HG03108 (cell line): ENCODE results near the gene ZCCHC10.
"Not testable (repeated sequence)": the region's sequence is repeated elsewhere in the genome, so short reads cannot be mapped to it uniquely, and the experiment has no call there.

ENCODE experiments used
- ATAC-seq: cut with Tn5 transposase; IDR thresholded peaks from one replicate; pipeline ENCODE4 v1.9.1; 2021; ENCODE audit warnings: moderate library complexity; ENCODE audit not compliant: unreplicated experiment

ZCCHC10 gene

GRCh38 chr5:132979976-132980375, 46.4 kb downstream of the ZCCHC10 start:
- no peak for ATAC-seq

- ATAC-seq = no peak
Observed at GRCh38 chr5:132979367-132979940, 46.9 kb downstream of the ZCCHC10 start.

- ATAC-seq = no peak
Observed at GRCh38 chr5:132976852-132977251, 49.5 kb downstream of the ZCCHC10 start.

GRCh38 chr5:132972436-132972828, 53.9 kb downstream of the ZCCHC10 start:
- not testable (repeated sequence) for ATAC-seq

- no peak for ATAC-seq
Observed at GRCh38 chr5:132971483-132972435, 54.6 kb downstream of the ZCCHC10 start.

GRCh38 chr5:132965120-132965519, 61.2 kb downstream of the ZCCHC10 start:
- ATAC-seq = no peak

GRCh38 chr5:132963171-132964104, 62.9 kb downstream of the ZCCHC10 start, which contains the start of gene AFF4:
Gene AFF4 (minus strand): TSS chr5:132963634. CDS start chr5:132937189, 26,445 bp downstream.
- peak; percentile 92 for ATAC-seq

- ATAC-seq = no peak
Observed at GRCh38 chr5:132962429-132963021, 63.8 kb downstream of the ZCCHC10 start.

- no peak for ATAC-seq
Observed at GRCh38 chr5:132961887-132962286, 64.5 kb downstream of the ZCCHC10 start.

GRCh38 chr5:132961123-132961815, 65.1 kb downstream of the ZCCHC10 start:
- not testable (repeated sequence) for ATAC-seq

GRCh38 chr5:132956166-132956799, 70.1 kb downstream of the ZCCHC10 start:
- not testable (repeated sequence) for ATAC-seq

GRCh38 chr5:132953710-132954109, 72.6 kb downstream of the ZCCHC10 start:
- ATAC-seq = no peak

- no peak for ATAC-seq
Observed at GRCh38 chr5:132952829-132953228, 73.5 kb downstream of the ZCCHC10 start.

- no peak for ATAC-seq
Observed at GRCh38 chr5:132951897-132952296, 74.5 kb downstream of the ZCCHC10 start.

- no peak for ATAC-seq
Observed at GRCh38 chr5:132949136-132949535, 77.2 kb downstream of the ZCCHC10 start.

- no peak for ATAC-seq
Observed at GRCh38 chr5:132947671-132948070, 78.7 kb downstream of the ZCCHC10 start.
